SU-DHL-6 (cell line): ENCODE measurements around the gene HOXA3.

ENCODE experiments used
- CTCF ChIP-seq: fragments of 200-600 bp; sonication (generic); IDR thresholded peaks from one replicate; pipeline ENCODE4 v1.5.1; 2017; ENCODE audit warnings: antibody characterized with exemption, mild to moderate bottlenecking, low read length, moderate library complexity; ENCODE audit not compliant: insufficient read depth, poor library complexity, severe bottlenecking
- EZH2phosphoT487 ChIP-seq: fragments of 200-600 bp; sonication (generic), shearing (Covaris generic); conservative IDR thresholded peaks from 2 replicates; pipeline ENCODE4 v1.6.1; 2018; ENCODE audit warnings: mild to moderate bottlenecking, antibody characterized with exemption, low read length, moderate library complexity, mixed read lengths

GRCh38 chr7:27095050-27095896 is 57.1 kb downstream of the HOXA3 start:
- TF ChIP-seq CTCF, result no peak
- TF ChIP-seq EZH2phosphoT487, result no peak
